Osteoblast (primary cell): ENCODE data around the gene MGAT5. TPM values are rescaled to one million over a fixed set of nuclear protein-coding genes. Genes with fewer than 3 reads are reported as not detected.

ENCODE experiments used
- DNase-seq: peaks from one replicate; pipeline ENCODE4 v3.0.0; 2011; ENCODE audit warnings: low spot score, mixed read lengths; ENCODE audit not compliant: insufficient read length; ENCODE audit errors: missing footprints
- H2AFZ ChIP-seq: 2 replicates; pipeline ENCODE4 v1.6.0; 2011; ENCODE audit warnings: mild to moderate bottlenecking, low read length
- H3K27ac ChIP-seq: 2 replicates; pipeline ENCODE4 v1.5.1; 2011; ENCODE audit warnings: mild to moderate bottlenecking, low read depth, low read length, moderate library complexity
- H3K27me3 ChIP-seq: 2 replicates; pipeline ENCODE4 v1.6.0; 2012; ENCODE audit warnings: mild to moderate bottlenecking, control low read depth, inconsistent platforms, low read length, moderate library complexity; ENCODE audit not compliant: insufficient read depth
- H3K36me3 ChIP-seq: 2 replicates; pipeline ENCODE4 v1.5.1; 2011; ENCODE audit warnings: mild to moderate bottlenecking, low read length, control low read depth, moderate library complexity; ENCODE audit not compliant: insufficient read depth
- H3K4me1 ChIP-seq: 2 replicates; pipeline ENCODE4 v1.5.1; 2011; ENCODE audit warnings: mild to moderate bottlenecking, low read length, control low read depth, moderate library complexity; ENCODE audit not compliant: insufficient read depth
- H3K4me2 ChIP-seq: 2 replicates; pipeline ENCODE4 v1.6.0; 2011; ENCODE audit warnings: mild to moderate bottlenecking, low read length; ENCODE audit not compliant: insufficient read depth
- H3K4me3 ChIP-seq: fragments of 200-600 bp; sonication (generic); 3 replicates; pipeline ENCODE4 v1.5.1; 2012; ENCODE audit warnings: mild to moderate bottlenecking, low read length, inconsistent platforms; ENCODE audit not compliant: insufficient read depth
- H3K79me2 ChIP-seq: 2 replicates; pipeline ENCODE4 v1.6.0; 2012; ENCODE audit warnings: mild to moderate bottlenecking, low read length, control low read depth, inconsistent platforms; ENCODE audit not compliant: insufficient read depth
- H3K9me3 ChIP-seq: 2 replicates; pipeline ENCODE4 v1.5.1; 2011; ENCODE audit warnings: low read depth, low read length, control low read depth
- H4K20me1 ChIP-seq: 2 replicates; pipeline ENCODE4 v1.6.0; 2012; ENCODE audit warnings: mild to moderate bottlenecking, low read length, control low read depth; ENCODE audit not compliant: insufficient read depth
- total RNA-seq: library from RNA; depleted of rRNA; stranded (reverse); fragments of >200 nt; gene quantifications from 2 replicates; pipeline ENCODE4 v1.2.3, GENCODE V29; 2012
- TF ChIP-seq, protein P1 (sequence below): IDR thresholded peaks from 2 replicates; pipeline ENCODE4 v1.5.1; 2011; ENCODE audit warnings: mild to moderate bottlenecking, low read depth, low read length, moderate library complexity; ENCODE audit errors: extremely low read depth

The MGAT5 gene
- total RNA-seq, 1 donor, result 29.7 TPM

GRCh38 chr2:134479696-134480330 lies 225.9 kb downstream of the MGAT5 start:
- no peak overlapping the region for H3K27ac ChIP-seq
- no peak overlapping the region for H2AFZ ChIP-seq
- no peak for DNase-seq
- H4K20me1 ChIP-seq, result no peaks in the 10 kb centered on the region
- no peaks in the 10 kb centered on the region for H3K27me3 ChIP-seq
- H3K9me3 ChIP-seq, result no peaks in the 10 kb centered on the region
- no peak overlapping the region for H3K4me3 ChIP-seq
- no peaks in the 10 kb centered on the region for H3K4me1 ChIP-seq
- H3K4me2 ChIP-seq, result no peak overlapping the region
- H3K79me2 ChIP-seq, result no peaks in the 10 kb centered on the region
- TF ChIP-seq, protein P1, sequence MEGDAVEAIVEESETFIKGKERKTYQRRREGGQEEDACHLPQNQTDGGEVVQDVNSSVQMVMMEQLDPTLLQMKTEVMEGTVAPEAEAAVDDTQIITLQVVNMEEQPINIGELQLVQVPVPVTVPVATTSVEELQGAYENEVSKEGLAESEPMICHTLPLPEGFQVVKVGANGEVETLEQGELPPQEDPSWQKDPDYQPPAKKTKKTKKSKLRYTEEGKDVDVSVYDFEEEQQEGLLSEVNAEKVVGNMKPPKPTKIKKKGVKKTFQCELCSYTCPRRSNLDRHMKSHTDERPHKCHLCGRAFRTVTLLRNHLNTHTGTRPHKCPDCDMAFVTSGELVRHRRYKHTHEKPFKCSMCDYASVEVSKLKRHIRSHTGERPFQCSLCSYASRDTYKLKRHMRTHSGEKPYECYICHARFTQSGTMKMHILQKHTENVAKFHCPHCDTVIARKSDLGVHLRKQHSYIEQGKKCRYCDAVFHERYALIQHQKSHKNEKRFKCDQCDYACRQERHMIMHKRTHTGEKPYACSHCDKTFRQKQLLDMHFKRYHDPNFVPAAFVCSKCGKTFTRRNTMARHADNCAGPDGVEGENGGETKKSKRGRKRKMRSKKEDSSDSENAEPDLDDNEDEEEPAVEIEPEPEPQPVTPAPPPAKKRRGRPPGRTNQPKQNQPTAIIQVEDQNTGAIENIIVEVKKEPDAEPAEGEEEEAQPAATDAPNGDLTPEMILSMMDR, result no peak
- H3K36me3 ChIP-seq, result no peaks in the 10 kb centered on the region

GRCh38 chr2:134482131-134482723 lies 228.4 kb downstream of the MGAT5 start:
- TF ChIP-seq, protein P1, result no peak
- Histone ChIP-seq H3K4me1 (no peaks in the 10 kb centered on the region), H4K20me1 (no peaks in the 10 kb centered on the region), H3K79me2 (no peaks in the 10 kb centered on the region), H3K27ac (no peak overlapping the region), H3K4me2 (no peak overlapping the region), H3K9me3 (no peaks in the 10 kb centered on the region), H3K36me3 (no peaks in the 10 kb centered on the region), H3K4me3 (no peak overlapping the region), H2AFZ (no peak overlapping the region), H3K27me3 (peaks cover 2% of the 10 kb centered on the region)
- no peak for DNase-seq

GRCh38 chr2:134482766-134483340 lies 229.0 kb downstream of the MGAT5 start:
- Histone ChIP-seq H4K20me1 (no peaks in the 10 kb centered on the region), H3K4me3 (no peak overlapping the region), H3K36me3 (no peaks in the 10 kb centered on the region), H3K4me2 (no peak overlapping the region), H3K9me3 (no peaks in the 10 kb centered on the region), H3K27me3 (peaks cover 2% of the 10 kb centered on the region), H2AFZ (no peak overlapping the region), H3K4me1 (no peaks in the 10 kb centered on the region), H3K79me2 (no peaks in the 10 kb centered on the region), H3K27ac (no peak overlapping the region)
- no peak for DNase-seq
- TF ChIP-seq, protein P1, result no peak

GRCh38 chr2:134489732-134490384 lies 236.0 kb downstream of the MGAT5 start:
- DNase-seq, result no peak
- Histone ChIP-seq H2AFZ (no peak overlapping the region), H3K4me3 (no peak overlapping the region), H4K20me1 (no peaks in the 10 kb centered on the region), H3K79me2 (no peaks in the 10 kb centered on the region), H3K4me1 (no peaks in the 10 kb centered on the region), H3K36me3 (no peaks in the 10 kb centered on the region), H3K9me3 (no peaks in the 10 kb centered on the region), H3K4me2 (no peak overlapping the region), H3K27ac (no peak overlapping the region), H3K27me3 (peaks cover 4% of the 10 kb centered on the region)
- TF ChIP-seq, protein P1, result no peak
